ENCODE data around the gene OR5B21. TPM values are rescaled to one million over a fixed set of nuclear protein-coding genes. Genes with fewer than 3 reads are reported as not detected.

OR5B21 gene
- polyA plus RNA-seq, 1 donor = not detected

DNA sequence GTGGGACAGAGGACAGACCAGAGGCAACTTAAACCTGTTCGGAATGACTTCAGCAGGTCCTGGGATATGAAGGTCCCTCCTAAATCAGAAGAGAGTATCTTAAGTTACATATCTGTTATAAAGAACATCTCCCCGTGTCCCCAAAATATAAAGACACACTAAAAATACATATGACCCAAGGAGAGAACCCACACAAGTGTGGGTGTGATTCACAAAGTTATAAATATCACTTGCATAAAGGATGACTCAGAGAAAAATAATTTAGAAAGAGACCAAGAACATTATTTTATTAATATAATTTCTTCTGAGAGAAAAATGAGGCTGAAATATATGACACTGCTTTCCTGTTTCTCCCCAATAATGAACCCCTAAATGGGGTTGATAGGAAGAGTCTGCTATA, 14.2 kb downstream of the OR5B21 start:
- DNase-seq (ENCODE audit: low read depth) = no peak

DNA sequence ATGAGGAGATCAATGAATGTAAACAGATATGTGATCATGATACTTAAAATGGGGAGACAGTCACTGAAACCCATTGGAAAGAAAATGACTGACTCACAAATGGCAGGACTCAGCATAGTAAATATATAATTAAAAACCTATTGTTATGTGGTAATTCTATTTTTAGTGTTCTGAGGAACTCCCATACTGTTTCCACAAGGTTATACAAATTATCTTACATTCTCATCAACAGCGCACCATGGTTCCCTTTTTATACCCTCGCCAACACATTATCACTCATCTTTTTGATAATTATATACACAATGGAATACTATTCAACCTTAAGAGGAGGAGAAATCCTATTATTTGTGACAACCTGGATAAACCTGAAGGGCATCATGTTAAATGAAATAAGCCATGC, 17.1 kb downstream of the OR5B21 start:
- no peak for DNase-seq (ENCODE audit: low read depth)

- DNase-seq (ENCODE audit: low read depth) = no peak
Measured at GRCh38 chr11:58487170-58487569, 20.7 kb downstream of the OR5B21 start.

DNA sequence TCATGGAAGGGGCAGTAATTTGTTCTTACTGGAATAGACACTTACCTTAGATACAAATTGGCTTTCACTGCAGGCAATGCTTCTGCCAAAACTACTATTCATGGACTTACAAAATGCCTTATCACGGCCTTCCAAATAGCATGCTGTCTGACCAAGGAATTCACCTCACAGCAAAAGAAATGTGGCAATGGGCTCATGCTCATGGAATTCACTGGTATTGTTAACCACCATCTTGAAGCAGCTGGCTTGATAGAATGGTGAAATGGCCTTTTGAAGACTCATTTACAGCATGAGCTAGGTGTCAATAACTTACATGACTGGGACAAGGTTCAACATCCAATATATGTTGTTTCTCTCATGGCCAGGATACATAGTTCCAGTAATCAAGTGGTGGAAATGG, 21.9 kb downstream of the OR5B21 start:
- no peak for DNase-seq (ENCODE audit: low read depth)

DNA sequence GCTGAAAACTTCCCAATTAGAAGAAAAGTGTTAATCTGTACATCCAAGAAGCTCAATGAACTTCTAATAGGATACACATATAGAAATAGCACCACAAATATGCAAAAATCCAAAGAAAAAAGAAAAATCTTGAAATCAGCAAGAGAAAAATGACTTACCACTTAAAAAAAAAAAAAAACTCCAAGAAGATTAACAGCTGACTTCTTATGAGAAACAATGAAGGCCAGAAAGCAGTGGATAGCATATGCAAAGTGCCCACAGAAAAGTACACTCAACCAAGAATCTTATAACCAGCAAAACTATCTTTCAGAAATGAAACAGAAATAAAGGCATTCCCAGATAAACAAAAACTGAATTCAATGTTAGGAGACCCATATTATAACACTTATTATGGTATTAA, 36.0 kb downstream of the OR5B21 start:
- no peak for DNase-seq (ENCODE audit: low read depth)

GRCh38 chr11:58466293-58466692, 41.6 kb downstream of the OR5B21 start:
- no peak for DNase-seq (ENCODE audit: low read depth)

- no peak for DNase-seq (ENCODE audit: low read depth)
Measured at GRCh38 chr11:58465690-58466089, 42.2 kb downstream of the OR5B21 start.

Other genes starting within 250 kb of the OR5B21 start
- gene OR10W1, start 239.8 kb downstream of the OR5B21 start, polyA plus RNA-seq (ENCODE audit: insufficient read length) = not detected
- gene OR5B17, start 149.0 kb downstream of the OR5B21 start, polyA plus RNA-seq (ENCODE audit: insufficient read length) = not detected
- gene OR5B3, start 101.2 kb downstream of the OR5B21 start, polyA plus RNA-seq (ENCODE audit: insufficient read length) = not detected
- not detected for gene OR5B2, start 80.0 kb downstream of the OR5B21 start, polyA plus RNA-seq (ENCODE audit: insufficient read length)
- gene OR5B12, start 65.9 kb downstream of the OR5B21 start, polyA plus RNA-seq (ENCODE audit: insufficient read length) = not detected
- gene LPXN, start 67.8 kb upstream of the OR5B21 start, polyA plus RNA-seq (ENCODE audit: insufficient read length) = 3.8 TPM
- 39.2 TPM for gene ZFP91, start 71.0 kb upstream of the OR5B21 start, polyA plus RNA-seq (ENCODE audit: insufficient read length)
- 0.71 TPM for gene CNTF, start 114.6 kb upstream of the OR5B21 start, polyA plus RNA-seq (ENCODE audit: insufficient read length)
- not detected for gene GLYAT, start 223.8 kb upstream of the OR5B21 start, polyA plus RNA-seq (ENCODE audit: insufficient read length)